Smooth muscle cell (in vitro differentiated cells): ENCODE data around the gene PHACTR1. TPM values are rescaled to one million over a fixed set of nuclear protein-coding genes. Genes with fewer than 3 reads are reported as not detected.

ENCODE experiments used
- DNase-seq: peaks from one replicate; lab custom pipeline; 2025; ENCODE audit not compliant: unreplicated experiment; lab: John Stamatoyannopoulos, UW
- H2AFZ ChIP-seq: fragments of 200-600 bp; sonication (generic); 2 replicates; pipeline ENCODE4 v1.6.0; 2016; ENCODE audit warnings: antibody characterized with exemption, low read depth, mild to moderate bottlenecking
- H3F3A ChIP-seq: fragments of 200-600 bp; sonication (generic); 2 replicates; pipeline ENCODE4 v1.6.0; 2017; ENCODE audit warnings: antibody characterized with exemption, low read depth
- H3K27ac ChIP-seq: fragments of 200-600 bp; sonication (generic); 2 replicates; pipeline ENCODE4 v1.5.1; 2016; ENCODE audit warnings: low read depth, mild to moderate bottlenecking
- H3K27me3 ChIP-seq: fragments of 200-600 bp; sonication (generic); 2 replicates; pipeline ENCODE4 v1.6.1; 2016; ENCODE audit warnings: low read depth, mild to moderate bottlenecking
- H3K36me3 ChIP-seq: fragments of 200-600 bp; sonication (generic); 2 replicates; pipeline ENCODE4 v1.5.1; 2016; ENCODE audit warnings: low read depth
- H3K4me1 ChIP-seq: fragments of 200-600 bp; sonication (generic); 2 replicates; pipeline ENCODE4 v1.5.1; 2016; ENCODE audit warnings: low read depth
- H3K4me2 ChIP-seq: fragments of 200-600 bp; sonication (generic); 2 replicates; pipeline ENCODE4 v1.6.0; 2016; ENCODE audit warnings: mild to moderate bottlenecking
- H3K4me3 ChIP-seq: fragments of 200-600 bp; sonication (generic); 2 replicates; pipeline ENCODE4 v1.5.1; 2016; ENCODE audit warnings: mild to moderate bottlenecking
- H3K79me2 ChIP-seq: fragments of 200-600 bp; sonication (generic); 2 replicates; pipeline ENCODE4 v1.6.0; 2016; ENCODE audit warnings: low read depth, mild to moderate bottlenecking
- H3K9ac ChIP-seq: fragments of 200-600 bp; sonication (generic); 2 replicates; pipeline ENCODE4 v1.6.0; 2016; ENCODE audit warnings: low read depth
- H3K9me3 ChIP-seq: fragments of 200-600 bp; sonication (generic); replicated peaks from 2 replicates; pipeline ENCODE4 v1.5.1; 2016; ENCODE audit warnings: low read depth
- H4K20me1 ChIP-seq: fragments of 200-600 bp; sonication (generic); 2 replicates; pipeline ENCODE4 v1.6.0; 2016; ENCODE audit warnings: low read depth
- WGBS: methylation state at CpG from one replicate; pipeline ENCODE4 v1.1.7; 2016; ENCODE audit warnings: low lambda C conversion rate; 5-methylcytosine and 5-hydroxymethylcytosine counted together
- polyA plus RNA-seq: library from polyadenylated mRNA; unstranded; fragments of >200 nt; fragmentation: Nextera tagmentation; extraction: Ambion mirVana; gene quantifications from 2 replicates; pipeline ENCODE4 v1.2.1, GENCODE V29; 2016
- total RNA-seq: library from RNA; depleted of rRNA; stranded (reverse); fragments of >200 nt; gene quantifications from 2 replicates; pipeline ENCODE4 v1.2.3, GENCODE V29; 2014
- TF ChIP-seq, protein P1 (sequence below): fragments of 200-600 bp; sonication (generic); IDR thresholded peaks from 2 replicates; pipeline ENCODE4 v1.5.1; 2017; ENCODE audit warnings: borderline replicate concordance, mild to moderate bottlenecking, antibody characterized with exemption; ENCODE audit not compliant: insufficient read depth, poor library complexity, severe bottlenecking

The PHACTR1 gene
- total and polyA plus RNA-seq, 2 experiments from 2014 or later: 0.09 to 0.67 TPM

DNA sequence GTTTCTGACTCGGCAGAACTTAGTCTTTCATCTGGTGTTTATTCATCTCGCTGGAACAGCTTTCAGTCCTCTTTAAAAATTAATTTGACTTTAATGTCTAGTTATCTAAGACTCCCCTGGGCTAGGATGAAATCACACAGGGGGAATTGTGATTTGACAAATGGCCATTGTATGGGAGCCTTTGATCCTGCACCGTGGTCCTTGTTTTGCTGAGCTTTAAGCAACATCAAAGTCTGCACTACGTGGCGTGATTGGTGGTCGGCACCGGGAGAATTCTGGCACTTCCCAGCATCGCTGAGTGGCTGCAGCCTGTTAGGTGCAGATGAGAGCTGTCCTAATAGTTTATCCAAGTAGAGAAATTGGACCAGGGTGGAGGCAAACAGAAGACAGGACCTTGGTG is 464.8 kb downstream of the PHACTR1 start:
- H4K20me1 ChIP-seq: no peaks in the 10 kb centered on the region
- H3K4me1 ChIP-seq: no peaks in the 10 kb centered on the region
- DNase-seq: no peak
- H3K36me3 ChIP-seq: no peaks in the 10 kb centered on the region
- H3K9me3 ChIP-seq: no peaks in the 10 kb centered on the region
- no peak overlapping the region for H3K4me2 ChIP-seq
- TF ChIP-seq, protein P1, sequence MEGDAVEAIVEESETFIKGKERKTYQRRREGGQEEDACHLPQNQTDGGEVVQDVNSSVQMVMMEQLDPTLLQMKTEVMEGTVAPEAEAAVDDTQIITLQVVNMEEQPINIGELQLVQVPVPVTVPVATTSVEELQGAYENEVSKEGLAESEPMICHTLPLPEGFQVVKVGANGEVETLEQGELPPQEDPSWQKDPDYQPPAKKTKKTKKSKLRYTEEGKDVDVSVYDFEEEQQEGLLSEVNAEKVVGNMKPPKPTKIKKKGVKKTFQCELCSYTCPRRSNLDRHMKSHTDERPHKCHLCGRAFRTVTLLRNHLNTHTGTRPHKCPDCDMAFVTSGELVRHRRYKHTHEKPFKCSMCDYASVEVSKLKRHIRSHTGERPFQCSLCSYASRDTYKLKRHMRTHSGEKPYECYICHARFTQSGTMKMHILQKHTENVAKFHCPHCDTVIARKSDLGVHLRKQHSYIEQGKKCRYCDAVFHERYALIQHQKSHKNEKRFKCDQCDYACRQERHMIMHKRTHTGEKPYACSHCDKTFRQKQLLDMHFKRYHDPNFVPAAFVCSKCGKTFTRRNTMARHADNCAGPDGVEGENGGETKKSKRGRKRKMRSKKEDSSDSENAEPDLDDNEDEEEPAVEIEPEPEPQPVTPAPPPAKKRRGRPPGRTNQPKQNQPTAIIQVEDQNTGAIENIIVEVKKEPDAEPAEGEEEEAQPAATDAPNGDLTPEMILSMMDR: no peak
- peaks cover 5% of the 10 kb centered on the region for H3K27me3 ChIP-seq
- H3F3A ChIP-seq: no peaks in the 10 kb centered on the region
- no peaks in the 10 kb centered on the region for H3K79me2 ChIP-seq
- no peak overlapping the region for H3K27ac ChIP-seq
- H3K4me3 ChIP-seq: no peak overlapping the region
- WGBS: 60% methylated on average over 8 of the region's 8 CpGs
- H2AFZ ChIP-seq: no peak overlapping the region
- no peak overlapping the region for H3K9ac ChIP-seq

DNA sequence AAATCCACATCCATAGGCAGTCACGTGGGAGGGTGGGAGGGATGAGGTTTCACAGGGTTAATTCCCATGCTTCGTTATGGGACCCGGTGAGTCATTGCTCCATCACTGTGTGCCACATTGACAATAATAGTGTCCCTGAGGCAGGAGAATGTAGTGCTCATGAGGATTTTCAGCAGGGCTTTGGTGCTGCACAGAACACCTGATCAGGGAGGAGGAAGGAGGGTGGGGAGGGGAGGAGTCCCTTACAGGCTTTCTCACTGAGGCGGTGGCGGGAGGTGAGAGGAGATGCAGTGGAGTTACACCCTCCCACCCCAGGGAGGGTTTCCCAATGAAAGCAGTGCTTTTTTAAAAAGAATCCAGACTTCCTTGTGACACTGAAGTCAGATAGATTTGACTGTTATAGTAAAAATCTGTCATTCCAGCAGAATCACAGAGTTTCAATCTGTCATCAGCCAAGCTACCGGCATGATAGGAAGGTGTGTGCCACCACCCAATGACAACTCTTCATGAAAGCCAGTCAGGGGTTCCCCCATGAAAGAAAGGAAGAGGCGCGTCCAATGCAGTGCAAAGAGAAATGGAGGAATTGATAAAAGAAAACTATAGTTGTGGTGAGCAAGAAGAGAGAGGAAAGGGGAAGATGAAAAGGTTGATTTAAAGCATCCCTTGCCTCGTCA is 467.0 kb downstream of the PHACTR1 start:
- H3K27ac ChIP-seq: no peak overlapping the region
- H3K9ac ChIP-seq: no peak overlapping the region
- no peak for DNase-seq
- WGBS: 71% methylated on average over 9 of the region's 9 CpGs
- TF ChIP-seq, protein P1: no peak
- H3K4me2 ChIP-seq: no peak overlapping the region
- no peaks in the 10 kb centered on the region for H4K20me1 ChIP-seq
- no peaks in the 10 kb centered on the region for H3K9me3 ChIP-seq
- no peak overlapping the region for H3K4me3 ChIP-seq
- no peaks in the 10 kb centered on the region for H3K27me3 ChIP-seq
- H3K4me1 ChIP-seq: no peaks in the 10 kb centered on the region
- no peak overlapping the region for H2AFZ ChIP-seq
- no peaks in the 10 kb centered on the region for H3F3A ChIP-seq
- no peaks in the 10 kb centered on the region for H3K36me3 ChIP-seq
- no peaks in the 10 kb centered on the region for H3K79me2 ChIP-seq

DNA sequence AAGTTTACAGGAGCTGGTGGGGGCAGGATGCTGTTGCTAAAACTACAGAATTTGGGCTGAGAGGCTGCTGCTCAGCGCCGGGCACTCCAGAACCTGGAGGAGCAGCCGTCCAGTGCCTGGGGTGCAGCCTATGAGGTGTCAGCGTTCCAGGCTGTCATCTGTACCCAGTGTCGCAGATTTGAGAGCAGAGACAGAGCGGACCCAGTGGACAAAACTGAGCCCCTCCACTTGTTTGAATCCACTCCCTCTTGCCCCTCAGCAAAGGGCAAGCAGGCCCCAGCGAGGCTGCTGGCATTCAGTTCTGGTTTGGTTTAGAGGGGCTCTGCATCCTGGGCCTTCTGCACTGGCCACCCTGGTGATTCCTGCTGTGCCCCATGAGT is 467.5 kb downstream of the PHACTR1 start:
- Histone ChIP-seq H3K79me2 (no peaks in the 10 kb centered on the region), H3K4me2 (no peak overlapping the region), H3K27me3 (no peaks in the 10 kb centered on the region), H2AFZ (no peak overlapping the region), H3K4me3 (no peak overlapping the region), H3K9ac (no peak overlapping the region), H3K4me1 (no peaks in the 10 kb centered on the region), H3K27ac (no peak overlapping the region), H3K9me3 (no peaks in the 10 kb centered on the region), H3F3A (no peaks in the 10 kb centered on the region), H4K20me1 (no peaks in the 10 kb centered on the region), H3K36me3 (no peaks in the 10 kb centered on the region)
- TF ChIP-seq, protein P1: no peak
- 95% methylated on average over 7 of the region's 7 CpGs for WGBS
- no peak for DNase-seq

- Histone ChIP-seq H3K27ac (no peak overlapping the region), H3K36me3 (no peaks in the 10 kb centered on the region), H3K4me2 (no peak overlapping the region), H3K79me2 (no peaks in the 10 kb centered on the region), H3K9ac (no peak overlapping the region), H3F3A (no peaks in the 10 kb centered on the region), H2AFZ (no peak overlapping the region), H3K27me3 (no peaks in the 10 kb centered on the region), H3K4me1 (no peaks in the 10 kb centered on the region), H3K4me3 (no peak overlapping the region), H4K20me1 (no peaks in the 10 kb centered on the region), H3K9me3 (no peaks in the 10 kb centered on the region)
- DNase-seq: no peak
- WGBS: 97% methylated on average over 10 of the region's 10 CpGs
- TF ChIP-seq, protein P1: no peak
These were observed 468.0 kb downstream of the PHACTR1 start for GRCh38 chr6:13184547-13184946.
